ENCODE results near the gene TBXAS1. TPM values are rescaled to one million over a fixed set of nuclear protein-coding genes. Genes with fewer than 3 reads are reported as not detected.

The TBXAS1 gene
- total RNA-seq, 4 donors from 2014 or later: 0.41 to 5.2 (median 3.3) TPM

- no peaks in the 10 kb centered on the region for H3K9me3 ChIP-seq
- in situ Hi-C loops (cut with MboI; ENCODE audit: low sequenced_read_pairs in 4 of 4): loop anchor here (10.0 kb wide), 3 partner anchors 231 to 511 kb away; partner anchors contain the start of gene HIPK2 (in 3 of the 4)
- TF ChIP-seq CTCF (IDR thresholded peaks at IDR 0.05 in 4 of 5, conservative IDR thresholded peaks at IDR 0.05 in 1 of 5) (no peak), POLR2A (IDR thresholded peaks at IDR 0.05) (no peak)
- H3K4me1 ChIP-seq: no peaks in the 10 kb centered on the region
- no peak overlapping the region for H3K4me3 ChIP-seq
- H3K27me3 ChIP-seq: no peaks in the 10 kb centered on the region
- ATAC-seq (no peak), DNase-seq (no peak)
- no peak overlapping the region for H3K27ac ChIP-seq
- intact Hi-C loops (cut with DNase I; ENCODE audit: low total_unique reads): loop anchor here (10.0 kb wide), 1 partner anchor 391 kb away; no protein-coding TSS in a partner anchor
- H3K36me3 ChIP-seq: no peaks in the 10 kb centered on the region
These were observed 176.9 kb downstream of the TBXAS1 start for GRCh38 chr7:140005754-140006503.

DNA sequence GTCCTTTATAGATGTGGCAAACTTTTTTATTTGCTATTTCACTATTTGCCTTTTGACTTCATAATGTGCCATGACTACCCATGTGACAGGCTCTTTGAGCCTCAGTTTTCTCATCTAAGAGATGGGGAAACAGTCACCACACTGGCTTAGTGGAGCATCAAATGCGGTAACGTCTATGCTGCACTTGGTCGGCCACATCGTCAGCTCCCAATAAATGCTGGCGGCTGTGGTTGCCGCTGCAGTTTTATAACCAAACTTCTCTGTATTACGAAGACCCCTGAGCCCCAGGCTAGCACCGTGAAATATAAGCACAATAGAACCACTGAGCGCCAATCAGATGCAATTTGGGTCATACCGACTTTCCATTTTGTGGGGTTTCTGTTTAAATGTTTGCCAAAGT is 177.5 kb downstream of the TBXAS1 start:
- no peaks in the 10 kb centered on the region for H3K36me3 ChIP-seq
- no peaks in the 10 kb centered on the region for H3K9me3 ChIP-seq
- no peak overlapping the region for H3K27ac ChIP-seq
- intact Hi-C loops (cut with DNase I; ENCODE audit: low total_unique reads): loop anchor here (10.0 kb wide), 1 partner anchor 392 kb away; no protein-coding TSS in a partner anchor
- DNase-seq: no peak
- H3K27me3 ChIP-seq: no peaks in the 10 kb centered on the region
- no peak overlapping the region for H3K4me3 ChIP-seq
- no peaks in the 10 kb centered on the region for H3K4me1 ChIP-seq
- ATAC-seq: no peak
- in situ Hi-C loops (cut with MboI; ENCODE audit: low sequenced_read_pairs in 4 of 4): loop anchor here (10.0 kb wide), 3 partner anchors 232 to 512 kb away; partner anchors contain the start of gene HIPK2 (in 3 of the 4)
- TF ChIP-seq CTCF (IDR thresholded peaks at IDR 0.05 in 4 of 5, conservative IDR thresholded peaks at IDR 0.05 in 1 of 5): no peak
- no peak for TF ChIP-seq POLR2A (IDR thresholded peaks at IDR 0.05)

GRCh38 chr7:140007051-140007690 is 178.1 kb downstream of the TBXAS1 start:
- intact Hi-C loops (cut with DNase I; ENCODE audit: low total_unique reads) (loop anchor here (10.0 kb wide), 1 partner anchor 392 kb away; no protein-coding TSS in a partner anchor), in situ Hi-C loops (cut with MboI; ENCODE audit: low sequenced_read_pairs in 4 of 4) (loop anchor here (10.0 kb wide), 3 partner anchors 232 to 512 kb away; partner anchors contain the start of gene HIPK2 (in 3 of the 4))
- no peak for TF ChIP-seq POLR2A (IDR thresholded peaks at IDR 0.05)
- TF ChIP-seq CTCF (IDR thresholded peaks at IDR 0.05 in 4 of 5, conservative IDR thresholded peaks at IDR 0.05 in 1 of 5): no peak
- H3K4me1 ChIP-seq: no peaks in the 10 kb centered on the region
- DNase-seq: no peak
- no peaks in the 10 kb centered on the region for H3K36me3 ChIP-seq
- no peak overlapping the region for H3K27ac ChIP-seq
- H3K4me3 ChIP-seq: no peak overlapping the region
- ATAC-seq: no peak
- no peaks in the 10 kb centered on the region for H3K27me3 ChIP-seq
- no peaks in the 10 kb centered on the region for H3K9me3 ChIP-seq

DNA sequence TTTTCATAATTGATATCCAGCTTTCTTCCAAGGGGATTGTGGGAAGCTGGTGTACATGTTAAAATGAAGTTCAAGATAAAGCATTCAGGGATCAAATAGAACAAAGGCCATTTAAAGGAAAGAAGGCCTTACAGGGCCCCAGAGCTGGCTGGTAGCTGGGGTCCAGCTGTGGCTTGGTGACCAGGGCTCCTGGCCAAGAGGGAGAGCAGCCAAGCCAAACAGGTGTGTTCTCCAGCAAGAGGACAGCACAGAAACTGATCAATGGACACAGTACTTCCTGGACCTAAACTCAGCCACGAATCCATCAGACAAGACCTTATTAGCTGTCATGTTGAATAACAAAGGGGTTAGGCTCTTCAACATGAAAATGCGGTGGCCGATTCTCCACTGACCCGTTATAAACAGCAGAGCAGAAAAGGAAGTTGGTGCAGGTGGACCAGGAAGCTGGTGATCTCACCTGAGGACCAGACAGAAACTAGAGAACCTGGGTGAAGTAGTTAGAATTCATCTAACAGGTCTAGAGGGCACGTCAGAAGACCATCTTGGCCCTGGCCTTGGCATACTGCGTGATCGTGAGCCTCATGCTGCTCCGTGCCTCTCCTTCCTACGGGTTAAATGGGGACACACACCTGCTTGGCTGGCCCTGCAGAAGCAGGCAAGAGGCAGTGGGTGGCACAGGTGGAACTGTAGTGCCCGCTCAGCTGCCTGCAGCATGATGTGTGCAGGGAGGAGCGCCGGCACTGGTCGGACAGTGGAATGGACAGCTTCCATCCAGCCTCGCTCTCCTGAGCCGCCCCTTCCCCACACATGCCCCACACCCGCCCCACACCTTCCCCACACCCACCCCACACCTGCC is 179.9 kb downstream of the TBXAS1 start:
- Histone ChIP-seq H3K27ac (no peak overlapping the region), H3K36me3 (no peaks in the 10 kb centered on the region), H3K9me3 (no peaks in the 10 kb centered on the region), H3K4me3 (no peak overlapping the region), H3K27me3 (no peaks in the 10 kb centered on the region), H3K4me1 (no peaks in the 10 kb centered on the region)
- DNase-seq (no peak), ATAC-seq (no peak)
- intact Hi-C loops (cut with DNase I; ENCODE audit: low total_unique reads): loop anchor here (10.0 kb wide), 1 partner anchor 394 kb away; no protein-coding TSS in a partner anchor
- TF ChIP-seq CTCF (IDR thresholded peaks at IDR 0.05 in 4 of 5, conservative IDR thresholded peaks at IDR 0.05 in 1 of 5) (no peak), POLR2A (IDR thresholded peaks at IDR 0.05) (no peak)
- in situ Hi-C loops (cut with MboI; ENCODE audit: low sequenced_read_pairs in 4 of 4): loop anchor here (10.0 kb wide), 3 partner anchors 234 to 514 kb away; partner anchors contain the start of gene HIPK2 (in 3 of the 4)

Data from gastrocnemius medialis (tissue), 4 donors.